WTC11 (cell line): Measurements from ENCODE around the gene CHRNB4. TPM values are rescaled to one million over a fixed set of nuclear protein-coding genes. Genes with fewer than 3 reads are reported as not detected.

ENCODE experiments used
- ATAC-seq: fragments of 200-7000 bp; cut with Tn5 transposase; 2 replicates; pipeline ENCODE4 v1.10.0; 2021; ENCODE audit warnings: mild to moderate bottlenecking, moderate library complexity
- CTCF ChIA-PET: fragments of 300-600 bp; sonication (Branson Sonifier 250); formaldehyde crosslinking; loops from one replicate; lab custom pipeline; 2021; ENCODE audit warnings: antibody characterized with exemption; lab: Charles Lee
- POLR2A ChIA-PET: fragments of 350-600 bp; sonication (Branson Sonifier 250); formaldehyde crosslinking; loops from one replicate; lab custom pipeline; 2021; ENCODE audit warnings: antibody characterized with exemption; lab: Charles Lee
- DNase-seq: peaks from one replicate; pipeline ENCODE4 v3.0.0; 2021; ENCODE audit warnings: low spot score
- H3K27ac Mint-ChIP-seq: 2 replicates; pipeline ENCODE4 v1.8.0; 2021; ENCODE audit warnings: mixed read lengths
- H3K27me3 Mint-ChIP-seq: 2 replicates; pipeline ENCODE4 v1.8.0; 2021; ENCODE audit warnings: low read depth, mild to moderate bottlenecking, moderate library complexity, mixed read lengths
- H3K36me3 Mint-ChIP-seq: 2 replicates; pipeline ENCODE4 v1.8.0; 2021; ENCODE audit warnings: mixed read lengths
- H3K4me1 Mint-ChIP-seq: 2 replicates; pipeline ENCODE4 v1.8.0; 2022; ENCODE audit warnings: mixed read lengths
- H3K4me3 Mint-ChIP-seq: 2 replicates; pipeline ENCODE4 v1.8.0; 2021; ENCODE audit warnings: mild to moderate bottlenecking, moderate library complexity, mixed read lengths
- H3K9me3 Mint-ChIP-seq: 2 replicates; pipeline ENCODE4 v1.8.0; 2021; ENCODE audit warnings: mixed read lengths
- CBFB ChIP-seq: sonication (generic); formaldehyde crosslinking; IDR thresholded peaks from 2 replicates; pipeline ENCODE4 v1.8.1; 2022; ENCODE audit warnings: mild to moderate bottlenecking, low read depth, missing genetic modification reagents
- CREB1 ChIP-seq: sonication (generic); formaldehyde crosslinking; IDR thresholded peaks from 2 replicates; pipeline ENCODE4 v1.8.0; 2023; ENCODE audit warnings: mild to moderate bottlenecking, missing genetic modification reagents
- ELF4 ChIP-seq: sonication (generic); formaldehyde crosslinking; IDR thresholded peaks from 2 replicates; pipeline ENCODE4 v1.8.1; 2022; ENCODE audit warnings: low read depth, mild to moderate bottlenecking, moderate library complexity, missing genetic modification reagents
- ETV6 ChIP-seq: sonication (generic); formaldehyde crosslinking; IDR thresholded peaks from 2 replicates; pipeline ENCODE4 v1.8.1; 2022; ENCODE audit warnings: mild to moderate bottlenecking, missing genetic modification reagents
- HMGA2 ChIP-seq: fragments of 250-450 bp; sonication (Bioruptor Pico); IDR thresholded peaks from 2 replicates; pipeline ENCODE4 v1.4.0; 2021; ENCODE audit warnings: mild to moderate bottlenecking, moderate library complexity
- IRF2 ChIP-seq: sonication (generic); formaldehyde crosslinking; IDR thresholded peaks from 2 replicates; pipeline ENCODE4 v1.8.0; 2022; ENCODE audit warnings: low read depth, missing genetic modification reagents, borderline replicate concordance
- KAT7 ChIP-seq: sonication (generic); formaldehyde crosslinking; IDR thresholded peaks from 2 replicates; pipeline ENCODE4 v1.8.1; 2023; ENCODE audit warnings: missing genetic modification reagents, mild to moderate bottlenecking, borderline replicate concordance
- MAX ChIP-seq: sonication (generic); formaldehyde crosslinking; IDR thresholded peaks from 2 replicates; pipeline ENCODE4 v1.8.0; 2022; ENCODE audit warnings: mild to moderate bottlenecking, missing genetic modification reagents
- NR1H2 ChIP-seq: sonication (generic); formaldehyde crosslinking; IDR thresholded peaks from 2 replicates; pipeline ENCODE4 v1.9.0; 2021; ENCODE audit warnings: mild to moderate bottlenecking, moderate library complexity, missing genetic modification reagents
- NR3C1 ChIP-seq: sonication (generic); formaldehyde crosslinking; conservative IDR thresholded peaks from 2 replicates; pipeline ENCODE4 v1.8.1; 2023; ENCODE audit warnings: low read depth, mild to moderate bottlenecking, missing genetic modification reagents
- PRRX2 ChIP-seq: fragments of 250-450 bp; sonication (Bioruptor Pico); IDR thresholded peaks from 2 replicates; pipeline ENCODE4 v1.8.0; 2021; ENCODE audit warnings: mild to moderate bottlenecking
- RORB ChIP-seq: fragments of 250-450 bp; sonication (Bioruptor Pico); IDR thresholded peaks from 2 replicates; pipeline ENCODE4 v1.9.0; 2021; ENCODE audit warnings: mild to moderate bottlenecking
- SOX15 ChIP-seq: fragments of 250-450 bp; sonication (Bioruptor Pico); IDR thresholded peaks from 2 replicates; pipeline ENCODE4 v1.9.0; 2021; ENCODE audit warnings: mild to moderate bottlenecking
- STAT6 ChIP-seq: sonication (generic); formaldehyde crosslinking; conservative IDR thresholded peaks from 2 replicates; pipeline ENCODE4 v1.8.1; 2023; ENCODE audit warnings: mild to moderate bottlenecking, low read depth, missing genetic modification reagents, moderate library complexity
- TP53 ChIP-seq: sonication (generic); formaldehyde crosslinking; IDR thresholded peaks from 2 replicates; pipeline ENCODE4 v1.8.1; 2023; ENCODE audit warnings: mild to moderate bottlenecking, missing genetic modification reagents
- ZNF121 ChIP-seq: sonication (generic); formaldehyde crosslinking; IDR thresholded peaks from 2 replicates; pipeline ENCODE4 v1.8.0; 2023; ENCODE audit warnings: missing genetic modification reagents
- ZNF138 ChIP-seq: sonication (generic); formaldehyde crosslinking; conservative IDR thresholded peaks from 2 replicates; pipeline ENCODE4 v1.8.1; 2022; ENCODE audit warnings: mild to moderate bottlenecking, moderate library complexity, missing genetic modification reagents
- ZNF219 ChIP-seq: sonication (generic); formaldehyde crosslinking; IDR thresholded peaks from 2 replicates; pipeline ENCODE4 v1.8.0; 2023; ENCODE audit warnings: missing genetic modification reagents, mild to moderate bottlenecking, borderline replicate concordance
- ZNF263 ChIP-seq: sonication (generic); formaldehyde crosslinking; IDR thresholded peaks from 2 replicates; pipeline ENCODE4 v1.8.1; 2022; ENCODE audit warnings: low read depth, mild to moderate bottlenecking, moderate library complexity, missing genetic modification reagents
- ZNF416 ChIP-seq: fragments of 250-450 bp; sonication (Bioruptor Pico); IDR thresholded peaks from 2 replicates; pipeline ENCODE4 v1.9.0; 2021; ENCODE audit warnings: mild to moderate bottlenecking, inconsistent platforms
- ZNF423 ChIP-seq: fragments of 250-450 bp; sonication (Bioruptor Pico); IDR thresholded peaks from 2 replicates; pipeline ENCODE4 v2.1.2; 2022; ENCODE audit warnings: mild to moderate bottlenecking, moderate library complexity
- total RNA-seq: library from RNA; stranded (reverse); gene quantifications from 3 replicates; pipeline ENCODE4 v1.2.3, GENCODE V29; 2021
- TF ChIP-seq, protein P1 (sequence below): sonication (generic); formaldehyde crosslinking; IDR thresholded peaks from 2 replicates; pipeline ENCODE4 v1.8.0; 2022; ENCODE audit warnings: mild to moderate bottlenecking, missing genetic modification reagents
- TF ChIP-seq, protein P2 (sequence below): sonication (generic); formaldehyde crosslinking; conservative IDR thresholded peaks from 2 replicates; pipeline ENCODE4 v1.8.1; 2022; ENCODE audit warnings: mild to moderate bottlenecking, missing genetic modification reagents
- TF ChIP-seq, protein P3 (sequence below): fragments of 250-450 bp; sonication (Bioruptor Pico); IDR thresholded peaks from 2 replicates; pipeline ENCODE4 v1.9.0; 2021; ENCODE audit warnings: moderate library complexity, mild to moderate bottlenecking, inconsistent platforms, borderline replicate concordance
- TF ChIP-seq, protein P4 (sequence below): sonication (generic); formaldehyde crosslinking; IDR thresholded peaks from 2 replicates; pipeline ENCODE4 v1.8.1; 2022; ENCODE audit warnings: low read depth, mild to moderate bottlenecking, moderate library complexity, missing genetic modification reagents, borderline replicate concordance

The CHRNB4 gene
- total RNA-seq, 1 experiment from 2014 or later, result 10.1 TPM

DNA sequence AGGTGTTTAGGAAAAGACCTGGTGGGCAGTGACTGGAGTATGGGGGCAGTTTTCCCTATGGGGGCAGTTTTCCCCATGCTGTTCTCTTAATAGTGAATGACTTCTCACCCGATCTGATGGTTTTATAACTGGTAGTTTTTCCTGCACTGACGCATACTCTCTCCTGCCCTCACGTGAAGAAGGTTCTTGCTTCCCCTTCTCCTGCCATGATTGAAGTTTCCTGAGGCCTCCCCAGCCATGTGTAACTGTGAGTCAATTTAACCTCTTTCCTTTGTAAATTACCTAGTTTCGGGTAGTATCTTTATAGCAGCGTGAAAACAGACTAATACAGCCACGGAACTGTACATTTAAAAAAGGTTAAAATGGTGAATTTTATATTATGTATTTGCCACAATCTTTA lies 25.0 kb upstream of the CHRNB4 start:
- no peak for DNase-seq
- ATAC-seq, result no peak
- H3K4me1 Mint-ChIP-seq, result peaks cover 30% of the 10 kb centered on the region
- TF ChIP-seq, protein P1, sequence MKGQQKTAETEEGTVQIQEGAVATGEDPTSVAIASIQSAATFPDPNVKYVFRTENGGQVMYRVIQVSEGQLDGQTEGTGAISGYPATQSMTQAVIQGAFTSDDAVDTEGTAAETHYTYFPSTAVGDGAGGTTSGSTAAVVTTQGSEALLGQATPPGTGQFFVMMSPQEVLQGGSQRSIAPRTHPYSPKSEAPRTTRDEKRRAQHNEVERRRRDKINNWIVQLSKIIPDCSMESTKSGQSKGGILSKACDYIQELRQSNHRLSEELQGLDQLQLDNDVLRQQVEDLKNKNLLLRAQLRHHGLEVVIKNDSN (CRISPR knock-in tag), result no peak
- TF ChIP-seq ZNF416 (CRISPR knock-in tag), result no peak
- TF ChIP-seq ELF4 (CRISPR knock-in tag), result no peak
- TF ChIP-seq CBFB (CRISPR knock-in tag), result no peak
- TF ChIP-seq, protein P2, sequence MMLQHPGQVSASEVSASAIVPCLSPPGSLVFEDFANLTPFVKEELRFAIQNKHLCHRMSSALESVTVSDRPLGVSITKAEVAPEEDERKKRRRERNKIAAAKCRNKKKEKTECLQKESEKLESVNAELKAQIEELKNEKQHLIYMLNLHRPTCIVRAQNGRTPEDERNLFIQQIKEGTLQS (CRISPR knock-in tag), result no peak
- no peak for TF ChIP-seq TP53 (CRISPR knock-in tag)
- TF ChIP-seq ZNF121 (CRISPR knock-in tag), result no peak
- TF ChIP-seq, protein P3, sequence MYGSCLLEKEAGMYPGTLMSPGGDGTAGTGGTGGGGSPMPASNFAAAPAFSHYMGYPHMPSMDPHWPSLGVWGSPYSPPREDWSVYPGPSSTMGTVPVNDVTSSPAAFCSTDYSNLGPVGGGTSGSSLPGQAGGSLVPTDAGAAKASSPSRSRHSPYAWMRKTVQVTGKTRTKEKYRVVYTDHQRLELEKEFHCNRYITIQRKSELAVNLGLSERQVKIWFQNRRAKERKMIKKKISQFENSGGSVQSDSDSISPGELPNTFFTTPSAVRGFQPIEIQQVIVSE (CRISPR knock-in tag), result no peak
- no peak for TF ChIP-seq CREB1 (CRISPR knock-in tag)
- TF ChIP-seq ZNF138 (CRISPR knock-in tag), result no peak
- TF ChIP-seq IRF2 (CRISPR knock-in tag), result no peak
- no peak for TF ChIP-seq HMGA2 (CRISPR knock-in tag)
- no peak for TF ChIP-seq ETV6
- TF ChIP-seq ZNF263 (CRISPR knock-in tag), result no peak
- no peak for TF ChIP-seq ZNF423 (CRISPR knock-in tag)
- TF ChIP-seq NR3C1, result no peak
- TF ChIP-seq NR1H2 (CRISPR knock-in tag), result no peak
- no peak for TF ChIP-seq PRRX2 (CRISPR knock-in tag)
- TF ChIP-seq ZNF219 (CRISPR knock-in tag), result no peak
- TF ChIP-seq, protein P4, sequence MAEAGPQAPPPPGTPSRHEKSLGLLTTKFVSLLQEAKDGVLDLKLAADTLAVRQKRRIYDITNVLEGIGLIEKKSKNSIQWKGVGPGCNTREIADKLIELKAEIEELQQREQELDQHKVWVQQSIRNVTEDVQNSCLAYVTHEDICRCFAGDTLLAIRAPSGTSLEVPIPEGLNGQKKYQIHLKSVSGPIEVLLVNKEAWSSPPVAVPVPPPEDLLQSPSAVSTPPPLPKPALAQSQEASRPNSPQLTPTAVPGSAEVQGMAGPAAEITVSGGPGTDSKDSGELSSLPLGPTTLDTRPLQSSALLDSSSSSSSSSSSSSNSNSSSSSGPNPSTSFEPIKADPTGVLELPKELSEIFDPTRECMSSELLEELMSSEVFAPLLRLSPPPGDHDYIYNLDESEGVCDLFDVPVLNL (CRISPR knock-in tag), result no peak
- TF ChIP-seq, all 79 proteins: peak for 0
- POLR2A ChIA-PET, result no interaction called here
- Mint-ChIP-seq H3K27ac (no peak overlapping the region), H3K27me3 (peaks cover 30% of the 10 kb centered on the region), H3K4me3 (no peak overlapping the region), H3K9me3 (no peaks in the 10 kb centered on the region), H3K36me3 (no peaks in the 10 kb centered on the region)
- CTCF ChIA-PET, result interaction anchor here (1.0 kb wide), 1 partner anchor 74 kb away, joined by 3 read pairs; no protein-coding TSS in a partner anchor

- Mint-ChIP-seq H3K9me3 (0 out of 2 replicates have a peak, but pooled peaks cover 2% of the 10 kb centered on the region), H3K27me3 (peaks cover 30% of the 10 kb centered on the region), H3K27ac (no peak overlapping the region), H3K4me1 (peaks cover 18% of the 10 kb centered on the region), H3K36me3 (0 out of 2 replicates have a peak, but pooled peaks cover 3% of the 10 kb centered on the region), H3K4me3 (no peak overlapping the region)
- ATAC-seq (no peak), DNase-seq (no peak)
- no peak for TF ChIP-seq MAX (CRISPR knock-in tag)
- no peak for TF ChIP-seq KAT7 (CRISPR knock-in tag)
- no peak for TF ChIP-seq SOX15 (CRISPR knock-in tag)
- TF ChIP-seq RORB (CRISPR knock-in tag), result no peak
- TF ChIP-seq STAT6 (CRISPR knock-in tag), result no peak
- TF ChIP-seq ZNF138 (CRISPR knock-in tag), result no peak
- TF ChIP-seq PRRX2 (CRISPR knock-in tag), result no peak
- TF ChIP-seq, protein P4 (CRISPR knock-in tag), result no peak
- CTCF ChIA-PET, result interaction anchor here (0.9 to 1.8 kb wide), 3 partner anchors 22 to 75 kb away, joined by 3 to 6 read pairs (median 4); no protein-coding TSS in a partner anchor
- POLR2A ChIA-PET, result no interaction called here
These were observed 22.7 kb upstream of the CHRNB4 start for GRCh38 chr15:78663703-78664102.
